OCI-LY1 (cell line): ENCODE data around the gene CRIM1.

Experiments
- EZH2 ChIP-seq: fragments of 200-600 bp; sonication (generic), shearing (Covaris generic); IDR thresholded peaks from 2 replicates; pipeline ENCODE4 v1.8.0; 2017; ENCODE audit warnings: borderline replicate concordance, mixed run types, mild to moderate bottlenecking, antibody characterized with exemption, low read length, moderate library complexity, mixed read lengths
- TF ChIP-seq, protein P1 (sequence below): fragments of 200-600 bp; sonication (generic), shearing (Covaris generic); IDR thresholded peaks from 2 replicates; pipeline ENCODE4 v1.5.1; 2017; ENCODE audit warnings: mild to moderate bottlenecking, antibody characterized with exemption, low read length, moderate library complexity, mixed read lengths

GRCh38 chr2:36596397-36596796 is 240.8 kb downstream of the CRIM1 start:
- TF ChIP-seq, protein P1, sequence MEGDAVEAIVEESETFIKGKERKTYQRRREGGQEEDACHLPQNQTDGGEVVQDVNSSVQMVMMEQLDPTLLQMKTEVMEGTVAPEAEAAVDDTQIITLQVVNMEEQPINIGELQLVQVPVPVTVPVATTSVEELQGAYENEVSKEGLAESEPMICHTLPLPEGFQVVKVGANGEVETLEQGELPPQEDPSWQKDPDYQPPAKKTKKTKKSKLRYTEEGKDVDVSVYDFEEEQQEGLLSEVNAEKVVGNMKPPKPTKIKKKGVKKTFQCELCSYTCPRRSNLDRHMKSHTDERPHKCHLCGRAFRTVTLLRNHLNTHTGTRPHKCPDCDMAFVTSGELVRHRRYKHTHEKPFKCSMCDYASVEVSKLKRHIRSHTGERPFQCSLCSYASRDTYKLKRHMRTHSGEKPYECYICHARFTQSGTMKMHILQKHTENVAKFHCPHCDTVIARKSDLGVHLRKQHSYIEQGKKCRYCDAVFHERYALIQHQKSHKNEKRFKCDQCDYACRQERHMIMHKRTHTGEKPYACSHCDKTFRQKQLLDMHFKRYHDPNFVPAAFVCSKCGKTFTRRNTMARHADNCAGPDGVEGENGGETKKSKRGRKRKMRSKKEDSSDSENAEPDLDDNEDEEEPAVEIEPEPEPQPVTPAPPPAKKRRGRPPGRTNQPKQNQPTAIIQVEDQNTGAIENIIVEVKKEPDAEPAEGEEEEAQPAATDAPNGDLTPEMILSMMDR = no peak
- no peak for TF ChIP-seq EZH2
